ENCODE measurements around the gene ICA1.
"Not testable (repeated sequence)": the region's sequence is repeated elsewhere in the genome, so short reads cannot be mapped to it uniquely, and the experiment has no call there.

The ICA1 gene

DNA sequence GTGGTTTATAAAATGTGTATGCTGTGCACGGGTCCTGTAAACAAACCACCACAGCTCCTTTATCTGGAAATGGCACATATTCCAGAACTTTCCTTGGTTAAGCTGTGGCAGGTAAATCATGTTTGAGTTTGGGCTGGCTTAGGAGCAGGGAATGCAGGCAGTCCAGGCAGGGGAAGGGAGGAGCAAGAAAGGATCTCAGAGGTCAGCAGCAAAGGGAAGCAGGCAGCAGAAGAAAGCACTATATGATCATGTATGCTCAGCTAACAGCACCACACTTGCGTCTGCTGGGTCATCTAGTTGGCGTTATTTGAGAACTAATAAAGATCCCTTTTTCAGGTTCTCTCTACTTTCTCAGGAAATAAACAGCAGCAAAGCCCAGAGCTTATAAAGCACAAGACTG is 7.8 kb downstream of the ICA1 start:
- no peak for TF ChIP-seq ZNF274 (IDR thresholded peaks at IDR 0.05; ENCODE audit: low read depth, low read length)
- no peak overlapping the region for H3K4me3 ChIP-seq (ENCODE audit: low read length)

DNA sequence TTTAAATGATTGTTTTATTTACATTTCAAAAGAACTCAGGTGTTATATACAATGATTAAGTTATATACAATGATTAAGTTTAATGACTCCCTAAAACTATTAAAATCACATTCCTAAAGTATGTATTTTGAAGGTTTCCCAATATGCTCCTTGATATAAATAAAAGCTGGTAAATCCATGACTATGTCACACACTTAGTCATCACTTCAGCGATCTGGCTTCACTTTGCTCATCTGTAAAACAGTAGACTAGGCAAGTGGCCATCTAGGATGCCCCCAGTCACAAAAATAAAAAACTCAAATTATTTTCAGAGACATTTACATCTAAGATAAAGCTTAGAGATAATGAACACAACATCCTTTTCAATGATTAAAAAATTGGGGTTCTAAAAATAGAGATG is 10.8 kb downstream of the ICA1 start:
- H3K4me3 ChIP-seq (ENCODE audit: low read length), result no peak overlapping the region
- no peak for TF ChIP-seq ZNF274 (IDR thresholded peaks at IDR 0.05; ENCODE audit: low read depth, low read length)

DNA sequence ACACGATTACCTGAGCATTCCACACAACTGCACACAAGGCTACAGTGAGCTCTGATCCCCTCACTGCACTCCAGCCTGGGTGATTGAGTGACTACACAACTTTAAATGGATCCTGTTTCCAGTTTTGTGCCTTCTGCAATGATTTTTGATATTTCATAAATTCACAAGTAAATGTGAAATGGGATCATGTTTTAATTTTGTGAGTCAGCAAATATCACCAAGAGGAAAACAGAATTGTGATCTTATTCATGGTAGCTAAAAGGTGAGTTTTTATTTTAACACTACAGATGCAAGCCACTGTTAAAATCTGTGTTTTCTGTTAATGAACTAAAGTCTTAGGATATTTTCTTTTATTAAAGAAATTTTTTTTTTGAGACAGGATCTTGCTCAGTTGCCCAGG is 11.4 kb downstream of the ICA1 start:
- TF ChIP-seq ZNF274 (IDR thresholded peaks at IDR 0.05; ENCODE audit: low read depth, low read length), result no peak
- H3K4me3 ChIP-seq (ENCODE audit: low read length), result no peak overlapping the region

DNA sequence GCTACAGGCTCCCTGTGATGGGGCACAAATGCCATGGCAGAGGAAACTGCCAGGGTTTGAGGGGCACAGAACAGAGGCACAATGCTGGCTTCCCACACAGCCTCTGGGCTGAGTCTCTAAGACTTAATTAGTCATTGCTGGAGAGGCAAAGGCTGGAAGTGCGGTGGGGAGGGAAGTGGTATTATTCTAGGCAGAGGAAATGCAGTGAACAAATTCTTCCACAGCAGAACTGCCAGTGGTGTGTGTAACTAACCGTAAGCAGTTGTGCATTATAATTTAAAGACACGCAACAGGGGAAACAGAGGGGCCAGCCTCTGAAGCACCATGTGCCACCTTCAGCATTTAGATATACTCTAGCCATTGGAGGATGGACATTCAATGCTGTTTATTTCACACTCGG is 12.8 kb downstream of the ICA1 start:
- no peak overlapping the region for H3K4me3 ChIP-seq (ENCODE audit: low read length)
- no peak for TF ChIP-seq ZNF274 (IDR thresholded peaks at IDR 0.05; ENCODE audit: low read depth, low read length)

DNA sequence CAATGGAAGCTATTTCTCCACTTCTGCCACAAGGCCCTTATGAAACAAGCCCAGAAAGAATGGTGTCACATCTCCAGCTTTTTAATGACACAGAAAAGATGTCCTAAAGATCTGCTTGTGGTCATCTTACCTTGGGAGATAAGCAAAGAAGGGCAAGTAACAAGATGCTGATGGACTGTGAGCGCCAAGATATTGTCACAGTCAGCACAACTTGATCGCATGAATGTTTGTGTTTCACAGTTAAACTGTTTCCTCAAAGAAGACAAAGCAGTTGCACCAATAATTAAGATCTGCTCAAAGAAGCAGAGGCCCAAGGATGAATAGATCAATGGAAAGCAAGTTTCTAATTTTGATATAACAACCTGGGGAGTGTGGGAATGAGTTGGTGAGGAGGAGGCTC is 15.9 kb downstream of the ICA1 start:
- no peak overlapping the region for H3K4me3 ChIP-seq (ENCODE audit: low read length)
- no peak for TF ChIP-seq ZNF274 (IDR thresholded peaks at IDR 0.05; ENCODE audit: low read depth, low read length)

DNA sequence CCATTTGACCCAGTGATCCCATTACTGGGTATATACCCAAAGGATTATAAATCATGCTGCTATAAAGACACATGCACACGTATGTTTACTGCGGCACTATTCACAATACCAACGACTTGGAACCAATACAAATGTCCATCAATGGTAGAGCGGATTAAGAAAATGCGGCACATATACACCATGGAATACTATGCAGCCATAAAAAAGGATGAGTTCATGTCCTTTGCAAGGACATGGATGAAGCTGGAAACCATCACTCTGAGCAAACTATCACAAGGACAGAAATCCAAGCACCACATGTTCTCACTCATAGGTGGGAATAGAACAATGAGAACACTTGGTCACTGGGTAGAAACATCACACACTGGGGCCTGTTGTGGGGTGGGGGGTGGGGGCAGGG is 16.9 kb downstream of the ICA1 start:
- not testable (repeated sequence) for H3K4me3 ChIP-seq (ENCODE audit: low read length)

DNA sequence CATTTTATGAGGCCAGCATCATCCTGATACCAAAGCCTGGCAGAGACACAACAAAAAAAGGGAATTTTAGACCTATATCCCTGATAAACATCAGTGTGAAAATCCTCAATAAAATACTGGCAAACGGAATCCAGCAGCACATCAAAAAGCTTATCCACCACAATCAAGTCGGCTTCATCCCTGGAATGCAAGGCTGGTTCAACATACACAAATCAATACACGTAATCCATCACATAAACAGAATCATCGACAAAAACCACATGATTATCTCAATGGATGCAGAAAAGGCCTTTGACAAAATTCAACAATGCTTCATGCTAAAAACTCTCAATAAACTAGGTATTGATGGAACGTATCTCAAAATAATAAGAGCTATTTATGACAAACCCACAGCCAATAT is 18.9 kb downstream of the ICA1 start:
- H3K4me3 ChIP-seq (ENCODE audit: low read length), result not testable (repeated sequence)

DNA sequence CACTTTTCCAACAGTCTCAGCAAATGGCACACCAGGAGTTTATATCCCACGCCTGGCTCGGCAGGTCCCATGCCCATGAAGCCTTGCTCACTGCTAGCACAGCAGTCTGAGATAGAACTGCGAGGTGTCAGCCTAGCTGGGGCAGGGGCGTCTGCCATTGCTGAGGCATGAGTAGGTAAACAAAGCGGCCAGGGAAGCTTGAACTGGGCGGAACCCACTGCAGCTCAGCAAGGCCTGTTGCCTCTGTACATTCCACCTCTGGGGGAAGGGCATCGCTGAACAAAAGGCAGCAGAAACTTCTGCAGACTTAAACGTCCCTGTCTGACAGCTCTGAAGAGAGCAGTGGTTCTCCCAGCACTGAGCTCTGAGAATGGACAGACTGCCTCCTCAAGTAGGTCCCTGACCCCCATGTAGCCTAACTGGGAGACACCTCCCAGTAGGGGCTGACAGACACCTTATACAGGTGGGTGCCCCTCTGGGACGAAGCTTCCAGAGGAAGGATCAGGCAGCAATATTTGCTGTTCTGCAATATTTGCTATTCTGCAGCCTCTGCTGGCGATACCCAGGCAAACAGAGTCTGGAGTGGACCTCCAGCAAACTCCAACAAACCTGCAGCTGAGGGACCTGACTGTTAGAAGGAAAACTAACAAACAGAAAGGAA is 22.1 kb downstream of the ICA1 start:
- not testable (repeated sequence) for H3K4me3 ChIP-seq (ENCODE audit: low read length)

DNA sequence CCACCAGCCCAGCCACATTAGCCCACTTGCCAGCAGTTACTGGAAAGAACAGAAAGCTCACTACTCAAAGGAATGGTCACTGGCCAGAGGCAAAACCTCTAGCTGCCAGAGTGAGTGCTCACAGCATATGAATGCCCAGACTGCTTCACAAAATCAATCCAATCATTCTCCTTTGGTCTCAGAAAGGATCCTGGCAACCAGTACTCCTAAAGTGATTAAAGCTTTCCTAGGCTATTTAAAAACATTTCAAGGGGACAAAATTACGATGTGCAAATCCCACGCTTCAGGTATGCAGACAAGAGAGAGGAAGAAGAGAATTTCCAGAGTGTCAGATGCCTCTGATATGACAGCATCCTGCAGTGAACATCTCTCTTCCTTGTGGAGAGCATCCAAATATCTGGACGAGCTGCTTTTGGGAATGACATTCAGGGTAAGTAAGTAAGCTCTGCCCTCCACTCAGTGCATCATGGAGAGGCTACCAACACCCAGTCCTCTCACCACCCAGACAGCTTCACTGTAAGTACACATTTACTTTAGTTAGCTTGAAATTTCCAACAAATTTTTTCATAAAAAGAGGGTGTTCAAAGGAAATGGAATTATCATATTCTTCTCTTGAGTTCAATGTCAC is 25.1 kb downstream of the ICA1 start:
- H3K4me3 ChIP-seq (ENCODE audit: low read length), result no peak overlapping the region
- no peak for TF ChIP-seq ZNF274 (IDR thresholded peaks at IDR 0.05; ENCODE audit: low read depth, low read length)

DNA sequence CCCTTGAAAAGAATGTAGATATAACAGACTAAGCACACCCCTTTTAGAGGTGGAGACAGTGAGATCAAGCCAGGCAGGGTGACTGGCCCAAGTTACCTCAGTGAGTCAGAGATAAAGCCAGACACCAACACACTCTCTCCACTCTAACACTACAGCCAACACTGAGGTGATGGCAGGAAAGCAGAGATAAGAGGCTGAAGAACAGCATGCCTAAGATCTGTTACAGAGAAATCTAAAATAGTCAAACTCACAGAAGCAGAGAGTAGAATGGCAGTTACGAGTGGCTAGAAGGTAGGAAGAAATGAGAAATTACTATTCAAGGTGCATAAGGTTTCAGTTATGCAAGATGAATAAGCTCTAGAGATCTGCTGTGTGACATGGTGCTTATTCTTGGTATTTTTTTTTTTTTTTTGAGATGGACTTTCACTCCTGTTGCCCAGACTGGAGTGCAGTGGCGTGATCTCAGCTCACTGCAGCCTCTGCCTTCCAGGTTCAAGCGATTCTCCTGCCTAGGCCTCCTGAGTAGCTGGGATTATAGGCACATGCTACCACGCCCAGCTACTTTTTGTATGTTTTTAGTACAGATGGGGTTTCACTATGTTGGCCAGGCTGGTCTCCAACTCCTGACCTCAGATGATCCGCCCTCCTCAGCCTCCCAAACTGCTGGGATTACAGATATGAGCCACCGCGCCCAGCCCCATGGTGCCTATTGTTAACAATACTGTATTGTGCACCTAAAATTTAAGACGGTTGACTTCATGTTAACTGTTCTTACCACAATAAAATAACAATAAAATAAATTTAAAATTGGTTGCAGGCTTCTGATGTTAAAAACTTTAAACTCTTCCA is 28.7 kb downstream of the ICA1 start:
- no peak overlapping the region for H3K4me3 ChIP-seq (ENCODE audit: low read length)
- TF ChIP-seq ZNF274 (IDR thresholded peaks at IDR 0.05; ENCODE audit: low read depth, low read length), result no peak

DNA sequence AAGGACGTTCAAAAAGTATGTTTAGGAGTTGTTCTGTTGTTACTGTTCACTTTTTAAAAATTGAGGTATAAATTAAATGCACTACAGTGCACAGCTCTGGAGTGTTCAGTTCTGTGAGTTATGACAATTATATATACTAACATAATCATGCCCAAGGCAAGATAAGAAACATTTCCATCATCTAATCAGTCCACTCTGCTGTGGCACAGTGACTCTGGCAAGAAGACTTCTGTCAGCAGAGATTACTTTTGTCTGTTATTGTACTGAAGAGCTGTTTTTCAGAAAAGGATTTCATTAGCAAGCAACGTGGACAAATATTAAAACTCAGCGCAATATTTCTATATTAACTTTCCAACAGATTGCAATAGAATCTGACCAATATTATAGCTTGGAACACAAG is 32.0 kb downstream of the ICA1 start:
- no peak for TF ChIP-seq ZNF274 (IDR thresholded peaks at IDR 0.05; ENCODE audit: low read depth, low read length)
- no peak overlapping the region for H3K4me3 ChIP-seq (ENCODE audit: low read length)

DNA sequence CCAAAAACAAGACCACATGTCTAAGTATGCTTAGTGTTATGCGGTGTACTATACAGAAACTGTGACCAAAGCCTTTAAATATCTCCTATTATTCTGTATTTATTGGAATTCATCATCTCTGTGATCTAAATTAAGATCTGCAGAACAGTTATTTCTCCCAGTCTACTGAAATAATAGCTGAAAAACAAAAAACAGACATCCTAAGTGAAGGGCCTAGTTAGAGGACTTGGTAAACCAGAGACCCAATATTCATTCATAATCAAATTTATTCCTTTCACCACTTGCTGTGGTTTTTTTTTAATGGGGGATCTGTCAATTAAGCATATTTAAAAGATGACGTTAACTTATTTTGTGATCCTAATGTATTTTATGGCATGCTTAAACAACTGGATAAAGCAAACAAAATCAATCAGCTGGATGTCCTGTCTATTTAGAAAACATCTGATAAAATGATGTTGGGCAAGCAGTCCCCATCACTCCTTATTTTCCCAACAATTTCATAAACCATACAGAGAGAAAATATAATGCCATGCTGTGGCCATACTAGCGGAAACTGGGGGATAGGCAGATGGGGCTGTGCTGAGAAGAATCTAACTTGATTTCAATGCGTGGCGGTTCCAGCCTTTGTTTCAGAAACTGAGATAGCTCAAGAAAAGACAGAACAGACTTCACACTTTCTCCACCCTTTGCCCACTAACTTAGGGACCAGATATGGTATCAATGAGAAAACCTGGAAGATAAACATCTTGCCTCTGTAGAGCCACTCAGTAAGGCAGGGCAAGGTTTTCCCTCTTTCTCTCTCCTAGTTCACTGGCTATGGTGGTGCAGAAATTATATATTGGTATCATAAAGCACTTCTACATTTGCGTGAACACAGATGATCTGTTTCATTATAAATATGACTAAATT is 32.9 kb downstream of the ICA1 start:
- TF ChIP-seq ZNF274 (IDR thresholded peaks at IDR 0.05; ENCODE audit: low read depth, low read length), result no peak

DNA sequence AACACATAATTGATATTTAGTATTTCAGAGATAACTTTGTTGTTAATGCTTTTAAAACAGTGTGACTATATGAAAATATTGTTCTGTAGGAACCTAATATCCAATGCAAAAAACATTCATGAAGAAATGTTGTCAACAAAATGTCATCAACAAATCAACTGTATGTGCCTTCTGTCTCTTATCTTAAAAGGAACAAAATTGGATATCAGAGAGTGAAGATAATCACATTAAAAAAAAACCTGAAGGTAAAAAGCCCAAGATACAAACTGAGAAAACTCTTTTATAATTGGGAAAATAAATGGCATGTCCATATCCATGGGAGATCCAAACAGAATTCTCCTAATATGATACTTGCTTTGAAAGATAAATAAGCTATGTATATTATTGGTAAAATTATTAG is 33.9 kb downstream of the ICA1 start:
- no peak for TF ChIP-seq ZNF274 (IDR thresholded peaks at IDR 0.05; ENCODE audit: low read depth, low read length)
- no peak overlapping the region for H3K4me3 ChIP-seq (ENCODE audit: low read length)

More for the DNA sequence above, 32.9 kb downstream of the ICA1 start:
- H3K4me3 ChIP-seq (ENCODE audit: low read length), result no peak overlapping the region

DNA sequence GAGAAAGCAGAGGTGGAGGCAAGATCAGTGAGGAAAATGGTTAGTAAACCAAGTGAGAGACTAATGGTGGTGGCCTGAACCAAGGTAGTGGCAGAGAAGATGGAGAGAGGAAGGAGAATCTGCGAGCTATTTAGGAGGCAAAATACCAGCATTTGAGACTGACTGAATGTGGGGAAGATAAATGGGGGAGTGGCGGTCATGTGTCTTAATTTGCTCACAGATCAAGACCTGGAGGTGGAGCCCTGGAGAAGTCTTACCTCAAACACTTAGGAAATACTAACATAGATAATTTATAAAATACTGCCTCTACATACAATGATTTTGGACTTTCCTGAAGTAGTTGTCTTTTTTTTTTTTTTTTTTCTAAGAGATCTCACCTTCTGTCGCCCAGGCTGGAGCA is 34.7 kb downstream of the ICA1 start:
- no peak overlapping the region for H3K4me3 ChIP-seq (ENCODE audit: low read length)
- no peak for TF ChIP-seq ZNF274 (IDR thresholded peaks at IDR 0.05; ENCODE audit: low read depth, low read length)

Data from GM08714 (cell line).